PC-3 (cell line): Measurements from ENCODE around the gene DIP2C. TPM values are rescaled to one million over a fixed set of nuclear protein-coding genes. Genes with fewer than 3 reads are reported as not detected.

Experiments
- ATAC-seq: fragments of 200-7000 bp; cut with Tn5 transposase; 2 replicates; pipeline ENCODE4 v1.9.1; 2020; ENCODE audit warnings: mild to moderate bottlenecking, moderate library complexity
- BruUV-seq: library from RNA; stranded (reverse); fragments of 400-500 nt; replicated peaks from 2 replicates; lab custom pipeline; 2021; lab: Mats Ljungman, UMichigan
- CTCF ChIA-PET: fragments of 300-600 bp; sonication (Branson Sonifier 250); formaldehyde crosslinking; loops from one replicate; lab custom pipeline; 2022; ENCODE audit warnings: antibody characterized with exemption; lab: Charles Lee
- POLR2A ChIA-PET: fragments of 300-600 bp; sonication (Branson Sonifier 250); formaldehyde crosslinking; loops from one replicate; lab custom pipeline; 2022; ENCODE audit warnings: antibody characterized with exemption; ENCODE audit not compliant: unreplicated experiment; lab: Charles Lee
- DNase-seq: peaks from one replicate; pipeline ENCODE4 v3.0.0-alpha.2; 2015
- H2AFZ ChIP-seq: fragments of 300-600 bp; sonication (generic); 2 replicates; pipeline ENCODE4 v1.6.0; 2016; ENCODE audit warnings: antibody characterized with exemption, low read length
- H3F3A ChIP-seq: fragments of 300-600 bp; sonication (generic); one replicate; pipeline ENCODE4 v1.6.0; 2017; ENCODE audit warnings: antibody characterized with exemption, low read length, control low read depth, mild to moderate bottlenecking; ENCODE audit not compliant: unreplicated experiment
- H3K27ac ChIP-seq: fragments of 300-600 bp; sonication (generic); 2 replicates; pipeline ENCODE4 v1.5.1; 2016; ENCODE audit warnings: mild to moderate bottlenecking, low read length
- H3K27me3 ChIP-seq: fragments of 300-600 bp; sonication (generic); 2 replicates; pipeline ENCODE4 v1.6.1; 2016; ENCODE audit warnings: low read length, mixed read lengths
- H3K36me3 ChIP-seq: fragments of 300-600 bp; sonication (generic); 2 replicates; pipeline ENCODE4 v1.6.1; 2016; ENCODE audit warnings: low read depth, mixed run types, low read length, mixed read lengths
- H3K4me1 ChIP-seq: fragments of 300-600 bp; sonication (generic); 2 replicates; pipeline ENCODE4 v1.5.1; 2016; ENCODE audit warnings: low read length; ENCODE audit not compliant: insufficient read depth
- H3K4me2 ChIP-seq: fragments of 300-600 bp; sonication (generic); 2 replicates; pipeline ENCODE4 v1.6.0; 2016; ENCODE audit warnings: low read length
- H3K4me3 ChIP-seq: fragments of 300-600 bp; sonication (generic); 2 replicates; pipeline ENCODE4 v1.5.1; 2016; ENCODE audit warnings: mild to moderate bottlenecking, low read length, mixed read lengths
- H3K79me2 ChIP-seq: fragments of 300-600 bp; sonication (generic); 2 replicates; pipeline ENCODE4 v1.6.1; 2017; ENCODE audit warnings: low read length, mixed read lengths
- H3K9ac ChIP-seq: fragments of 300-600 bp; sonication (generic); 2 replicates; pipeline ENCODE4 v1.6.0; 2016; ENCODE audit warnings: mild to moderate bottlenecking, low read length
- H3K9me2 ChIP-seq: fragments of 300-600 bp; sonication (generic); replicated peaks from 2 replicates; pipeline ENCODE4 v1.6.1; 2016; ENCODE audit warnings: mixed run types, low read length, mixed read lengths
- H3K9me3 ChIP-seq: fragments of 300-600 bp; sonication (generic); 2 replicates; pipeline ENCODE4 v1.6.1; 2016; ENCODE audit warnings: low read length, mixed read lengths
- H4K20me1 ChIP-seq: fragments of 300-600 bp; sonication (generic); 2 replicates; pipeline ENCODE4 v1.6.1; 2016; ENCODE audit warnings: low read length, mixed read lengths
- EZH2 ChIP-seq: fragments of 300-600 bp; sonication (generic); IDR thresholded peaks from one replicate; pipeline ENCODE4 v1.6.1; 2017; ENCODE audit warnings: antibody characterized with exemption, mild to moderate bottlenecking, low read length; ENCODE audit not compliant: unreplicated experiment
- EZH2phosphoT487 ChIP-seq: fragments of 300-600 bp; sonication (generic); IDR thresholded peaks from 2 replicates; pipeline ENCODE4 v1.6.1; 2018; ENCODE audit warnings: mild to moderate bottlenecking, antibody characterized with exemption, low read length, borderline replicate concordance
- intact Hi-C: fragments of 100-400 bp; cut with micrococcal nuclease; formaldehyde crosslinking; loops from 2 replicates; pipeline ENCODE4 v1.9.0; 2023
- total RNA-seq: library from RNA; depleted of rRNA; stranded (reverse); fragments of >200 nt; gene quantifications from 2 replicates; pipeline ENCODE4 v1.2.3, GENCODE V29; 2014
- TF ChIP-seq, protein P1 (sequence below): fragments of 300-600 bp; sonication (generic); conservative IDR thresholded peaks from 2 replicates; pipeline ENCODE4 v1.5.1; 2017; ENCODE audit warnings: antibody characterized with exemption, low read depth, mild to moderate bottlenecking, low read length

DIP2C gene
- total RNA-seq, 1 experiment from 2014 or later = 3.1 TPM

- Histone ChIP-seq H3K9ac (no peak overlapping the region), H3K36me3 (no peaks in the 10 kb centered on the region), H3K79me2 (no peaks in the 10 kb centered on the region), H3K4me2 (no peak overlapping the region), H2AFZ (no peak overlapping the region), H4K20me1 (no peaks in the 10 kb centered on the region), H3F3A (no peaks in the 10 kb centered on the region), H3K9me2 (no peaks in the 10 kb centered on the region), H3K4me3 (no peak overlapping the region), H3K27me3 (no peaks in the 10 kb centered on the region), H3K27ac (no peak overlapping the region), H3K4me1 (no peaks in the 10 kb centered on the region), H3K9me3 (no peaks in the 10 kb centered on the region)
- no peak for ATAC-seq
- no TSS peak for BruUV-seq
- peak; percentile 34 for DNase-seq
- TF ChIP-seq, protein P1, sequence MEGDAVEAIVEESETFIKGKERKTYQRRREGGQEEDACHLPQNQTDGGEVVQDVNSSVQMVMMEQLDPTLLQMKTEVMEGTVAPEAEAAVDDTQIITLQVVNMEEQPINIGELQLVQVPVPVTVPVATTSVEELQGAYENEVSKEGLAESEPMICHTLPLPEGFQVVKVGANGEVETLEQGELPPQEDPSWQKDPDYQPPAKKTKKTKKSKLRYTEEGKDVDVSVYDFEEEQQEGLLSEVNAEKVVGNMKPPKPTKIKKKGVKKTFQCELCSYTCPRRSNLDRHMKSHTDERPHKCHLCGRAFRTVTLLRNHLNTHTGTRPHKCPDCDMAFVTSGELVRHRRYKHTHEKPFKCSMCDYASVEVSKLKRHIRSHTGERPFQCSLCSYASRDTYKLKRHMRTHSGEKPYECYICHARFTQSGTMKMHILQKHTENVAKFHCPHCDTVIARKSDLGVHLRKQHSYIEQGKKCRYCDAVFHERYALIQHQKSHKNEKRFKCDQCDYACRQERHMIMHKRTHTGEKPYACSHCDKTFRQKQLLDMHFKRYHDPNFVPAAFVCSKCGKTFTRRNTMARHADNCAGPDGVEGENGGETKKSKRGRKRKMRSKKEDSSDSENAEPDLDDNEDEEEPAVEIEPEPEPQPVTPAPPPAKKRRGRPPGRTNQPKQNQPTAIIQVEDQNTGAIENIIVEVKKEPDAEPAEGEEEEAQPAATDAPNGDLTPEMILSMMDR = peak; percentile 34; the same call in 1 of the 2 replicates
- TF ChIP-seq EZH2 = no peak
- CTCF ChIA-PET = no interaction called here
- intact Hi-C loops = no loop called here
- POLR2A ChIA-PET = no interaction called here
These were observed 401.7 kb downstream of the DIP2C start for GRCh38 chr10:287814-288213.

DNA sequence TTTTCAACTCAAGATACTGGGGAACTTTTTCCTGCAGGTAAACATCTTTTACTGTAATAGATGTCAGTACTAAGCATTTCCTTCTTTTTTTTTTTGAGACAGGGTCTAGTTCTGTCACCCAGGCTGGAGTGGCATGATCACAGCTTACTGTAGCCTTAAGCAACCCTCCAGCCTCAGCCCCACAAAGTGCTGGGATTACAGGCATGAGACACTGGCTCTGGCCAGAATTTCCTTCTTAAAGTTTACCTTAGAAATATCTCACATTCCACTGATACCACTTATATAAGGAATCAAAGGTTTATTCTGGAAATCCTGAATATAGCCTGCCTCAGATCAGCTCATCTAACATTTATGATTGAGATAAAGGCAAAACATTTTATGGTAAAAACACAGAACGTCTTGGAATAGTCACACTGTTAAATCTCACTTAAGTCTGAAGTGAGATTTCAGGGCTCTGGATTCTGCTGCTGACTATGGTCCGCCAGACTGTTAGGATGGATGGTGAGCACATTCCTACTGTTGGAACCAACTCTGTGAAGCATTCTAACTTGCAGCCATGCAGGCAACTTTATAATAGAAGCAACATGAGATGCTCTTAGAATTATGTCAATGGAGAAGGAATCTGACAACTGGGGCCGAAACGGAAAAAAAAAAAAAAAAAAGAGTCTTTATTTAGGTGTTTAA lies 402.3 kb downstream of the DIP2C start:
- no peak overlapping the region for H3K9ac ChIP-seq
- TF ChIP-seq, protein P1 = no peak
- TF ChIP-seq EZH2 (no peak), EZH2phosphoT487 (no peak)
- no peak overlapping the region for H2AFZ ChIP-seq
- H3K4me3 ChIP-seq = no peak overlapping the region
- no peaks in the 10 kb centered on the region for H3K9me3 ChIP-seq
- DNase-seq = no peak
- H3K79me2 ChIP-seq = no peaks in the 10 kb centered on the region
- no TSS peak for BruUV-seq
- no peaks in the 10 kb centered on the region for H3K27me3 ChIP-seq
- ATAC-seq = no peak
- CTCF ChIA-PET = interaction anchor here (0.7 kb wide), 1 partner anchor 16 kb away, joined by 3 read pairs; no protein-coding TSS in a partner anchor
- no peak overlapping the region for H3K27ac ChIP-seq
- POLR2A ChIA-PET = no interaction called here
- H3K9me2 ChIP-seq = no peaks in the 10 kb centered on the region
- no peaks in the 10 kb centered on the region for H4K20me1 ChIP-seq
- H3K4me1 ChIP-seq = no peaks in the 10 kb centered on the region
- no peaks in the 10 kb centered on the region for H3K36me3 ChIP-seq
- no peak overlapping the region for H3K4me2 ChIP-seq
- intact Hi-C loops = no loop called here
- no peaks in the 10 kb centered on the region for H3F3A ChIP-seq

DNA sequence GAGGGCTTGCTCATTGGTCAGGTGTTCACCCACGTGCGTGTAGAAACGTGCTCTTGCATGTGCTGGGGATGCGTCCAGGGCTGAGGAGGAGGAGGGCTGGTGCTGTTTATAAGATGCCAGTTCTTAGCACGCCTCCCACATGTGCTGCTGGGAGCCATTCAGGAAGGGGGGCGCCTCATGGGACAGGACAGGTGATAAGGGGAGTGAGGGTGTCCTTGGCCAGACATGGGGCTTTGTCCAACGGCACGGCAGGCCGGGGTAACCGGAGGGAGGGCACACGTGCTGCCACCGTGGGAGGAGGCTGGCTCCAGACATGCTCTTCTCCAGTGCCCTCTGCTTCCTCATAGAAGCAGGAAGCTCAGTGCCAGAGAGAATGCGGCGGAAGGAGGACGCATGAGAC lies 404.3 kb downstream of the DIP2C start:
- no peak for ATAC-seq

More for the DNA sequence above, 404.3 kb downstream of the DIP2C start:
- Histone ChIP-seq H3K9me3 (no peaks in the 10 kb centered on the region), H4K20me1 (no peaks in the 10 kb centered on the region), H3K36me3 (no peaks in the 10 kb centered on the region), H3F3A (no peaks in the 10 kb centered on the region), H3K4me3 (no peak overlapping the region), H3K4me2 (no peak overlapping the region), H3K27me3 (no peaks in the 10 kb centered on the region), H3K79me2 (no peaks in the 10 kb centered on the region), H3K27ac (no peak overlapping the region), H2AFZ (no peak overlapping the region), H3K9me2 (no peaks in the 10 kb centered on the region), H3K9ac (no peak overlapping the region), H3K4me1 (no peaks in the 10 kb centered on the region)
- DNase-seq = no peak
- CTCF ChIA-PET = no interaction called here
- TF ChIP-seq EZH2 (no peak), EZH2phosphoT487 (no peak)
- TF ChIP-seq, protein P1 = no peak
- BruUV-seq = no TSS peak
- POLR2A ChIA-PET = no interaction called here
- intact Hi-C loops = no loop called here
